Measurements from ENCODE around the gene PNKD. TPM values are rescaled to one million over a fixed set of nuclear protein-coding genes. Genes with fewer than 3 reads are reported as not detected.

The PNKD gene
- total and polyA plus RNA-seq, 8 donors, result 35.1 to 121 (median 111) TPM

- Histone ChIP-seq H3K36me3 (peaks cover 21 to 62% (median 55%) of the 10 kb centered on the region in 4 donors), H3K27me3 (no peaks in the 10 kb centered on the region), H3K4me1 (peaks cover 49 to 98% (median 78%) of the 10 kb centered on the region in 4 donors), H3K4me3 (no peak overlapping the region), H3K9me3 (no peaks in the 10 kb centered on the region), H3K27ac (peak overlapping the region in 1 of 5 donors; percentile 17)
- TF ChIP-seq POLR2AphosphoS5 (IDR thresholded peaks at IDR 0.05) (no peak), POLR2A (IDR thresholded peaks at IDR 0.05) (no peak), CTCF (IDR thresholded peaks at IDR 0.05) (no peak), EP300 (IDR thresholded peaks at IDR 0.05) (no peak)
- 29 to 66% (median 53%) methylated on average over 1 of the region's 1 CpG for WGBS, 5 donors
- DNase-seq, result no peak
- intact Hi-C loops (cut with DNase I; ENCODE audit: low total_unique reads), result no loop called here
Measured at GRCh38 chr2:218224186-218224585, 46.1 kb upstream of the PNKD start.

GRCh38 chr2:218226903-218227302 is 43.4 kb upstream of the PNKD start:
- H3K27me3 ChIP-seq, result no peaks in the 10 kb centered on the region
- peaks cover 31 to 98% (median 78%) of the 10 kb centered on the region in 4 donors for H3K4me1 ChIP-seq
- no peaks in the 10 kb centered on the region for H3K9me3 ChIP-seq
- no peak overlapping the region for H3K4me3 ChIP-seq
- TF ChIP-seq POLR2A (IDR thresholded peaks at IDR 0.05) (no peak), POLR2AphosphoS5 (IDR thresholded peaks at IDR 0.05) (no peak), EP300 (IDR thresholded peaks at IDR 0.05) (no peak), CTCF (IDR thresholded peaks at IDR 0.05) (no peak)
- intact Hi-C loops (cut with DNase I; ENCODE audit: low total_unique reads), result no loop called here
- H3K27ac ChIP-seq, result no peak overlapping the region
- WGBS, 5 donors, result 77 to 83% (median 82%) methylated on average over 3 of the region's 3 CpGs
- DNase-seq, result no peak
- H3K36me3 ChIP-seq, result peaks cover 30 to 80% (median 73%) of the 10 kb centered on the region in 4 donors

- H3K4me1 ChIP-seq, result peaks cover 28 to 96% (median 71%) of the 10 kb centered on the region in 4 donors
- H3K4me3 ChIP-seq, result no peak overlapping the region
- intact Hi-C loops (cut with DNase I; ENCODE audit: low total_unique reads), result no loop called here
- peak overlapping the region; percentile 34 to 82 (median 70) for H3K27ac ChIP-seq
- no peaks in the 10 kb centered on the region for H3K27me3 ChIP-seq
- H3K36me3 ChIP-seq, result peaks cover 30 to 96% (median 87%) of the 10 kb centered on the region in 4 donors
- DNase-seq, result no peak
- no peaks in the 10 kb centered on the region for H3K9me3 ChIP-seq
- TF ChIP-seq POLR2A (IDR thresholded peaks at IDR 0.05) (no peak), POLR2AphosphoS5 (IDR thresholded peaks at IDR 0.05) (no peak), CTCF (IDR thresholded peaks at IDR 0.05) (no peak), EP300 (IDR thresholded peaks at IDR 0.05) (no peak)
- WGBS, 5 donors, result 70 to 78% (median 74%) methylated on average over 6 of the region's 6 CpGs
Measured at GRCh38 chr2:218228366-218229090, 41.8 kb upstream of the PNKD start.

GRCh38 chr2:218229239-218229638 is 41.1 kb upstream of the PNKD start:
- Histone ChIP-seq H3K36me3 (peaks cover 34 to 99% (median 93%) of the 10 kb centered on the region in 4 donors), H3K27ac (peak overlapping the region in 4 of 5 donors; percentile 60 to 82 (median 70)), H3K4me1 (peaks cover 30 to 98% (median 72%) of the 10 kb centered on the region in 4 donors), H3K27me3 (no peaks in the 10 kb centered on the region), H3K9me3 (no peaks in the 10 kb centered on the region), H3K4me3 (no peak overlapping the region)
- 10 to 21% (median 14%) methylated on average over 3 of the region's 3 CpGs for WGBS, 5 donors
- peak in 2 of 3 donors; percentile 24 to 25 for TF ChIP-seq POLR2AphosphoS5 (IDR thresholded peaks at IDR 0.05)
- TF ChIP-seq EP300 (IDR thresholded peaks at IDR 0.05), result no peak
- DNase-seq, result peak in 1 of 2 donors; percentile 67
- intact Hi-C loops (cut with DNase I; ENCODE audit: low total_unique reads), result no loop called here

- intact Hi-C loops (cut with DNase I; ENCODE audit: low total_unique reads), result no loop called here
- H3K9me3 ChIP-seq, result no peaks in the 10 kb centered on the region
- no peak for TF ChIP-seq POLR2A (IDR thresholded peaks at IDR 0.05)
- TF ChIP-seq CTCF (IDR thresholded peaks at IDR 0.05), result no peak
- TF ChIP-seq EP300 (IDR thresholded peaks at IDR 0.05), result no peak
- TF ChIP-seq POLR2AphosphoS5 (IDR thresholded peaks at IDR 0.05), result no peak
- H3K27me3 ChIP-seq, result no peaks in the 10 kb centered on the region
- 40 to 71% (median 62%) methylated on average over 4 of the region's 4 CpGs for WGBS, 5 donors
- peak overlapping the region; percentile 60 to 82 (median 70) for H3K27ac ChIP-seq
- H3K4me1 ChIP-seq, result peaks cover 29 to 98% (median 71%) of the 10 kb centered on the region in 4 donors
- H3K36me3 ChIP-seq, result peaks cover 35 to 99% (median 93%) of the 10 kb centered on the region in 4 donors
- H3K4me3 ChIP-seq, result peak overlapping the region in 1 of 4 donors; percentile 3
- no peak for DNase-seq
Measured at GRCh38 chr2:218229851-218230250, 40.5 kb upstream of the PNKD start.

All from stomach (tissue), 9 donors.